HepG2 (cell line): ENCODE data around the gene PLK4.

Source experiments
- CEBPB ChIP-seq: IDR thresholded peaks from 2 replicates; pipeline ENCODE4 v1.6.1; 2011; ENCODE audit warnings: low read depth, low read length, improper control_type of control experiment, borderline replicate concordance
- CEBPG ChIP-seq: IDR thresholded peaks from 2 replicates; pipeline ENCODE4 v1.6.1; 2016
- MEIS1 ChIP-seq: sonication (generic); formaldehyde crosslinking; IDR thresholded peaks from 2 replicates; pipeline ENCODE4 v1.9.0; 2021; ENCODE audit warnings: mild to moderate bottlenecking, missing genetic modification reagents, moderate library complexity, borderline replicate concordance
- ZBTB21 ChIP-seq: sonication (generic); formaldehyde crosslinking; IDR thresholded peaks from 2 replicates; pipeline ENCODE4 v1.4.0; 2020; ENCODE audit warnings: missing genetic modification reagents
- ZFAT ChIP-seq: sonication (generic); formaldehyde crosslinking; conservative IDR thresholded peaks from 2 replicates; pipeline ENCODE4 v1.8.1; 2023; ENCODE audit warnings: missing genetic modification reagents, inconsistent platforms
- ZNF121 ChIP-seq: sonication (generic); formaldehyde crosslinking; IDR thresholded peaks from 2 replicates; pipeline ENCODE4 v1.5.0; 2020; ENCODE audit warnings: mild to moderate bottlenecking, missing genetic modification reagents
- ZNF263 ChIP-seq: sonication (generic); formaldehyde crosslinking; IDR thresholded peaks from 2 replicates; pipeline ENCODE4 v1.4.0; 2020; ENCODE audit warnings: missing genetic modification reagents
- ZNF326 ChIP-seq: sonication (generic); formaldehyde crosslinking; IDR thresholded peaks from 2 replicates; pipeline ENCODE4 v1.4.0; 2020; ENCODE audit warnings: missing genetic modification reagents, borderline replicate concordance
- ZNF431 ChIP-seq: sonication (generic); formaldehyde crosslinking; IDR thresholded peaks from 2 replicates; pipeline ENCODE4 v1.9.0; 2022; ENCODE audit warnings: missing genetic modification reagents, low read depth, mild to moderate bottlenecking, borderline replicate concordance
- TF ChIP-seq, protein P1 (sequence below): sonication (generic); formaldehyde crosslinking; IDR thresholded peaks from 2 replicates; pipeline ENCODE4 v1.8.0; 2022; ENCODE audit warnings: missing genetic modification reagents, mild to moderate bottlenecking, borderline replicate concordance
- TF ChIP-seq, protein P2 (sequence below): sonication (generic); formaldehyde crosslinking; IDR thresholded peaks from 2 replicates; pipeline ENCODE4 v1.5.0; 2020; ENCODE audit warnings: mild to moderate bottlenecking, missing genetic modification reagents
- TF ChIP-seq, protein P3 (sequence below): sonication (generic); formaldehyde crosslinking; IDR thresholded peaks from 2 replicates; pipeline ENCODE4 v1.5.1; 2020; ENCODE audit warnings: missing genetic modification reagents, mild to moderate bottlenecking, borderline replicate concordance
- TF ChIP-seq, protein P4 (sequence below): sonication (generic); formaldehyde crosslinking; IDR thresholded peaks from 2 replicates; pipeline ENCODE4 v1.4.0; 2020; ENCODE audit warnings: missing genetic modification reagents

DNA sequence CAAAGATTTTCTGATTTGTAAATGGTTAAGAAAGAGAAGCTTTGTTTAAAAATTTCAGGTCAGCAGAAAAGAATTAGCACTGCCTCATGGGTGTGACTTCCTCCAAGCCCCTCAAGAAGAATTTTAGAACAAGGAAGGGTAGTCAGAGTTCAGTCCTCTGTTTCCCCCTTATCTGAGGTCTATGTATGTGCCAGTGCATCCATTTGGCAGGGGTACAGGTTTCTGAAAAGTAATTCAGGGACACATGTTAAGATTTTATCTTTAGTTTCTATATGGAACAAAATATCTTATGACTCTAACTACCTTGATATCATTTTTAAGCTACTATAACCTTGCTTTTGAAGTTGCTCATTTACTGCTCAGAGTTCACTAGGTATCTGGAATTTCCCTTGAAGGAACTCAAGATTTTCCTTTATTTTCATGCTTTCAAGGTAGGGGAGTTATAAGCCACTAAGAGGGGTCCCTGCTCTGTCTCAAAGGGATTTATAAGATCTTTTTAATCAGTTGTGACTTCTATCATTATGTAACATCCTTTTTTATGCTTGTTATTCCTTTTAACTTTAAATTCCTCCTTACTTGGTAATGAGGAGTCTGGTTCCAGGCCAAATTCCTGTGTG, 24.4 kb upstream of the PLK4 start:
- TF ChIP-seq ZBTB21 (CRISPR knock-in tag) (no peak), ZFAT (no peak), ZNF121 (CRISPR knock-in tag) (no peak), ZNF326 (CRISPR knock-in tag) (no peak), ZNF431 (CRISPR knock-in tag) (no peak), CEBPG (CRISPR knock-in tag) (no peak), ZNF263 (CRISPR knock-in tag) (no peak), MEIS1 (CRISPR knock-in tag) (no peak), CEBPB (no peak)
- TF ChIP-seq, protein P1, sequence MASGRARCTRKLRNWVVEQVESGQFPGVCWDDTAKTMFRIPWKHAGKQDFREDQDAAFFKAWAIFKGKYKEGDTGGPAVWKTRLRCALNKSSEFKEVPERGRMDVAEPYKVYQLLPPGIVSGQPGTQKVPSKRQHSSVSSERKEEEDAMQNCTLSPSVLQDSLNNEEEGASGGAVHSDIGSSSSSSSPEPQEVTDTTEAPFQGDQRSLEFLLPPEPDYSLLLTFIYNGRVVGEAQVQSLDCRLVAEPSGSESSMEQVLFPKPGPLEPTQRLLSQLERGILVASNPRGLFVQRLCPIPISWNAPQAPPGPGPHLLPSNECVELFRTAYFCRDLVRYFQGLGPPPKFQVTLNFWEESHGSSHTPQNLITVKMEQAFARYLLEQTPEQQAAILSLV (CRISPR knock-in tag): no peak
- TF ChIP-seq, protein P2, sequence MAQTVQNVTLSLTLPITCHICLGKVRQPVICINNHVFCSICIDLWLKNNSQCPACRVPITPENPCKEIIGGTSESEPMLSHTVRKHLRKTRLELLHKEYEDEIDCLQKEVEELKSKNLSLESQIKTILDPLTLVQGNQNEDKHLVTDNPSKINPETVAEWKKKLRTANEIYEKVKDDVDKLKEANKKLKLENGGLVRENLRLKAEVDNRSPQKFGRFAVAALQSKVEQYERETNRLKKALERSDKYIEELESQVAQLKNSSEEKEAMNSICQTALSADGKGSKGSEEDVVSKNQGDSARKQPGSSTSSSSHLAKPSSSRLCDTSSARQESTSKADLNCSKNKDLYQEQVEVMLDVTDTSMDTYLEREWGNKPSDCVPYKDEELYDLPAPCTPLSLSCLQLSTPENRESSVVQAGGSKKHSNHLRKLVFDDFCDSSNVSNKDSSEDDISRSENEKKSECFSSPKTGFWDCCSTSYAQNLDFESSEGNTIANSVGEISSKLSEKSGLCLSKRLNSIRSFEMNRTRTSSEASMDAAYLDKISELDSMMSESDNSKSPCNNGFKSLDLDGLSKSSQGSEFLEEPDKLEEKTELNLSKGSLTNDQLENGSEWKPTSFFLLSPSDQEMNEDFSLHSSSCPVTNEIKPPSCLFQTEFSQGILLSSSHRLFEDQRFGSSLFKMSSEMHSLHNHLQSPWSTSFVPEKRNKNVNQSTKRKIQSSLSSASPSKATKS (CRISPR knock-in tag): no peak
- TF ChIP-seq, protein P3, sequence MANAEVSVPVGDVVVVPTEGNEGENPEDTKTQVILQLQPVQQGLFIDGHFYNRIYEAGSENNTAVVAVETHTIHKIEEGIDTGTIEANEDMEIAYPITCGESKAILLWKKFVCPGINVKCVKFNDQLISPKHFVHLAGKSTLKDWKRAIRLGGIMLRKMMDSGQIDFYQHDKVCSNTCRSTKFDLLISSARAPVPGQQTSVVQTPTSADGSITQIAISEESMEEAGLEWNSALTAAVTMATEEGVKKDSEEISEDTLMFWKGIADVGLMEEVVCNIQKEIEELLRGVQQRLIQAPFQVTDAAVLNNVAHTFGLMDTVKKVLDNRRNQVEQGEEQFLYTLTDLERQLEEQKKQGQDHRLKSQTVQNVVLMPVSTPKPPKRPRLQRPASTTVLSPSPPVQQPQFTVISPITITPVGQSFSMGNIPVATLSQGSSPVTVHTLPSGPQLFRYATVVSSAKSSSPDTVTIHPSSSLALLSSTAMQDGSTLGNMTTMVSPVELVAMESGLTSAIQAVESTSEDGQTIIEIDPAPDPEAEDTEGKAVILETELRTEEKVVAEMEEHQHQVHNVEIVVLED (CRISPR knock-in tag): no peak
- TF ChIP-seq, protein P4, sequence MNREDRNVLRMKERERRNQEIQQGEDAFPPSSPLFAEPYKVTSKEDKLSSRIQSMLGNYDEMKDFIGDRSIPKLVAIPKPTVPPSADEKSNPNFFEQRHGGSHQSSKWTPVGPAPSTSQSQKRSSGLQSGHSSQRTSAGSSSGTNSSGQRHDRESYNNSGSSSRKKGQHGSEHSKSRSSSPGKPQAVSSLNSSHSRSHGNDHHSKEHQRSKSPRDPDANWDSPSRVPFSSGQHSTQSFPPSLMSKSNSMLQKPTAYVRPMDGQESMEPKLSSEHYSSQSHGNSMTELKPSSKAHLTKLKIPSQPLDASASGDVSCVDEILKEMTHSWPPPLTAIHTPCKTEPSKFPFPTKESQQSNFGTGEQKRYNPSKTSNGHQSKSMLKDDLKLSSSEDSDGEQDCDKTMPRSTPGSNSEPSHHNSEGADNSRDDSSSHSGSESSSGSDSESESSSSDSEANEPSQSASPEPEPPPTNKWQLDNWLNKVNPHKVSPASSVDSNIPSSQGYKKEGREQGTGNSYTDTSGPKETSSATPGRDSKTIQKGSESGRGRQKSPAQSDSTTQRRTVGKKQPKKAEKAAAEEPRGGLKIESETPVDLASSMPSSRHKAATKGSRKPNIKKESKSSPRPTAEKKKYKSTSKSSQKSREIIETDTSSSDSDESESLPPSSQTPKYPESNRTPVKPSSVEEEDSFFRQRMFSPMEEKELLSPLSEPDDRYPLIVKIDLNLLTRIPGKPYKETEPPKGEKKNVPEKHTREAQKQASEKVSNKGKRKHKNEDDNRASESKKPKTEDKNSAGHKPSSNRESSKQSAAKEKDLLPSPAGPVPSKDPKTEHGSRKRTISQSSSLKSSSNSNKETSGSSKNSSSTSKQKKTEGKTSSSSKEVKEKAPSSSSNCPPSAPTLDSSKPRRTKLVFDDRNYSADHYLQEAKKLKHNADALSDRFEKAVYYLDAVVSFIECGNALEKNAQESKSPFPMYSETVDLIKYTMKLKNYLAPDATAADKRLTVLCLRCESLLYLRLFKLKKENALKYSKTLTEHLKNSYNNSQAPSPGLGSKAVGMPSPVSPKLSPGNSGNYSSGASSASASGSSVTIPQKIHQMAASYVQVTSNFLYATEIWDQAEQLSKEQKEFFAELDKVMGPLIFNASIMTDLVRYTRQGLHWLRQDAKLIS (CRISPR knock-in tag): no peak
